NK-92 (cell line): Measurements from ENCODE around the gene MTMR2.
"Not testable (repeated sequence)": the region's sequence is repeated elsewhere in the genome, so short reads cannot be mapped to it uniquely, and the experiment has no call there.

Source experiments
- DNase-seq: peaks from one replicate; lab custom pipeline; 2025; ENCODE audit not compliant: unreplicated experiment; lab: John Stamatoyannopoulos, UW

Gene MTMR2

GRCh38 chr11:95886462-95886861 is 37.4 kb downstream of the MTMR2 start:
- DNase-seq: no peak

- DNase-seq: no peak
Observed at GRCh38 chr11:95884802-95885201, 39.1 kb downstream of the MTMR2 start.

GRCh38 chr11:95884376-95884775 is 39.5 kb downstream of the MTMR2 start:
- no peak for DNase-seq

GRCh38 chr11:95883381-95883780 is 40.5 kb downstream of the MTMR2 start:
- DNase-seq: no peak

GRCh38 chr11:95877291-95877690 is 46.6 kb downstream of the MTMR2 start:
- no peak for DNase-seq

- DNase-seq: not testable (repeated sequence)
Observed at GRCh38 chr11:95870877-95871276, 53.0 kb downstream of the MTMR2 start.

GRCh38 chr11:95867105-95867504 is 56.8 kb downstream of the MTMR2 start:
- DNase-seq: no peak

GRCh38 chr11:95863486-95864140 is 60.3 kb downstream of the MTMR2 start:
- no peak for DNase-seq

- DNase-seq: not testable (repeated sequence)
Observed at GRCh38 chr11:95860024-95860423, 63.9 kb downstream of the MTMR2 start.

- not testable (repeated sequence) for DNase-seq
Observed at GRCh38 chr11:95854362-95854761, 69.5 kb downstream of the MTMR2 start.

GRCh38 chr11:95853862-95854261 is 70.0 kb downstream of the MTMR2 start:
- no peak for DNase-seq

GRCh38 chr11:95853138-95853537 is 70.8 kb downstream of the MTMR2 start:
- no peak for DNase-seq

- no peak for DNase-seq
Observed at GRCh38 chr11:95850137-95850536, 73.8 kb downstream of the MTMR2 start.

- no peak for DNase-seq
Observed at GRCh38 chr11:95849087-95849825, 74.7 kb downstream of the MTMR2 start.

- no peak for DNase-seq
Observed at GRCh38 chr11:95845167-95845566, 78.7 kb downstream of the MTMR2 start.

GRCh38 chr11:95835768-95836488 is 88.0 kb downstream of the MTMR2 start:
- no peak for DNase-seq

GRCh38 chr11:95835351-95835750 is 88.6 kb downstream of the MTMR2 start:
- DNase-seq: no peak

- DNase-seq: no peak
Observed at GRCh38 chr11:95833378-95833777, 90.5 kb downstream of the MTMR2 start.

- no peak for DNase-seq
Observed at GRCh38 chr11:95832763-95833162, 91.1 kb downstream of the MTMR2 start.

- no peak for DNase-seq
Observed at GRCh38 chr11:95831198-95831883, 92.6 kb downstream of the MTMR2 start.

- no peak for DNase-seq
Observed at GRCh38 chr11:95829580-95830259, 94.2 kb downstream of the MTMR2 start.
